Activated naive CD4-positive, alpha-beta T cell (primary cell): ENCODE data around the gene ARL2.
A peak's percentile ranks its signal among the peaks of the same experiment; 100 is the strongest.
"Not testable (repeated sequence)": the region's sequence is repeated elsewhere in the genome, so short reads cannot be mapped to it uniquely, and the experiment has no call there.

Experiments used
- DNase-seq, 4 experiments: peaks; one replicate each; lab custom pipeline; 2025; lab: John Stamatoyannopoulos, UW

The ARL2 gene

GRCh38 chr11:65013888-65014725 lies at the start of gene ARL2:
Gene ARL2, plus strand, starts transcription at chr11:65014160. Its CDS starts 48 bp downstream, at chr11:65014208.
- peak; percentile 56 to 79 (median 66) for DNase-seq

DNA sequence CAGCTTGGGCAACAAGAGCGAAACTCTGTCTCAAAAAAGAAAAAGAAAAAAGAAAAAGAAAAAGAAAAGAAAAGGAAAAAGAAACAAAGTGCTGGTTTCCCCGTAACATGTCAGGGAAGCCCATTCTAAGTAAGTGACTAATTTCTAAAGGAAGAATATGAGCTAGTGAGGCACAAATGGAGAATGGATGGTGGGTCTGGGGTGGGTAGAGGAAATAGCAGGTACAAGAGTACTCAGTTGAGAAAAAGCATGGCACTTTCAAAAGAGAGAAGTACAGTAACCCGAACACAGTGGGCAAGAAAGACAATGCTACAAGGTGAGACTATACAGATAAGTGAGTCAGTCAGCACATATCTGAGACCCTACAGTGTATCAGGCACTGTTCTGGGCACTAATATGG lies 46.6 kb upstream of the ARL2 start:
- DNase-seq = no peak

DNA sequence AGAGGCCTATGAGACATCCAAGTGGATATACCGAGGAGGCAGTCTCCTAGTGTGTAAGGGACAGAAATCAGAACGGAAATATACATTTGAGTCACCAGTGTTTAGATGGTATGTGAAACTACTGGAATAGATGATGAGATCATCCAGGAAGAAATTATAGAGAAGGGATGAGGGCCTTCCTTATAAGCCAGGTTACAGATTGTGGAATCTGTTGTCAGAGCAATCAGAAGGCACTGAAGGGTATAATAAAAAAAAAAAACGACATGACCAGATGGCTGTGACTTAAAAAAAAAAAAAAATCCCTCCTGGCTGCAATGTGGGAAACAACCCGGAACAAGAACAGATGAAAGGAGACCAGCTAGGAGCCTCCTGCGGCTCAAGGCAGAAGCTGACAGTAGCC lies 44.8 kb upstream of the ARL2 start:
- no peak for DNase-seq

- no peak for DNase-seq
These were observed 43.2 kb upstream of the ARL2 start for GRCh38 chr11:64970731-64971151.

DNA sequence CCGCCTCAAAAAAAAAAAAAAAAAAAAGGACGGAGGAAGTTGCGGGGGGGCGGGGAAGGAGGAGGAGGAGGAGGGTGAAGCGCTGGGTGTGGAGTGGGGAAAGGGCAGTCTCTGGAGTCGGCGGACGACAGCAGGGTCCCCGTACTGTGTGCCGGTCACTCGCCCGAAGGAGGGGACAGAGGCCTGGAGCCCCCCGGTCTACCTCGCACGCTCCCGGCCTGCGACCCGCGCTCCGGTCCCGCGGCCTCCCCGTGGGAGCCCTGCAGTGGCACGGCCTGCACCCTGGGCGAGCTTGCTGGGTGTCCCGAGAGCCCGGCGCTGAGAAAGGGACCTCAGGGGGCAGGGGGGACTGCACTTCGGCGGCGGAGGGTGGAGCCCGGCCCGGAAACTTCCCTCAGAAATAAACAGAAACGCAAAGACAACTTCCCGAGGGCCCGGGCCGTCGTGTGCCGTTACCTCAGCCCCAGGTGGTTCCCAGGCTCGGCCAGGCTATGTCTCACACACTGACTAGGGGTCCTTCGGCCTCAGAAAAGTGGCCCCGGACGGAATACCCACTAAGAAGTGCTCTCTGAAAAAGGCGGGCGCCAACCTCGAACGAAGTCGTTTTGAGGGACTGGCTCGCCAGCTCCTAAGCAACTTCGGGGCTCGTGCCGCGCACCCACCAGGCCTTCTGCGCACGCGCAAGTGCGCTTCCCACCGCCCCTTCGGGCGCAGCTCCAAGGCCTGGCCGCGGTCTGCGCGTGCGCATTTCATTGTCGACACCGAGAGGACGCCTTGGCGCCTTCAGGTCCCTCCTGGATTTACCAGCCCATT lies 42.3 kb upstream of the ARL2 start, which contains the start of gene MAJIN:
Gene MAJIN (minus strand): TSS at position 688 of the 813 bp plus-strand sequence. CDS start 12,703 bp downstream, outside the sequence.
- DNase-seq = peak; percentile 60 to 91 (median 86)

DNA sequence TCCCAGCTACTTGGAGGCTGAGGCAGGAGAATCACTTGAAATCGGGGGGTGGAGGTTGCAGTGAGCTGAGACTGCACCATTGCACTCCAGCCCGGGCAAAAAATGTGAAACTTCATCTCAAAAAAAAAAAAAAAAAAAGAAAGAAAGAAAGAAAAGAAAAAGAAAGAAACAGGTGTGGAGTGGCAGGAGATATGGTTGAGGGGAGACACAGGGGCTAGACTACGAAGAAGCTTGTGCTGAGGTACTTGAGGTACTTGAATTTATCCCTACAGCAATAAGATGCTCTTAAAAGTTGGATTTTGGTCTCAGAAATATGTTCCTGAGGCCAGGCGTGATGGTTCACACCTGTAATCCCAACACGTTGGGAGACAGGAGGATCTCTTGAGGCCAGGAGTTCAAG lies 39.8 kb upstream of the ARL2 start:
- DNase-seq = no peak

DNA sequence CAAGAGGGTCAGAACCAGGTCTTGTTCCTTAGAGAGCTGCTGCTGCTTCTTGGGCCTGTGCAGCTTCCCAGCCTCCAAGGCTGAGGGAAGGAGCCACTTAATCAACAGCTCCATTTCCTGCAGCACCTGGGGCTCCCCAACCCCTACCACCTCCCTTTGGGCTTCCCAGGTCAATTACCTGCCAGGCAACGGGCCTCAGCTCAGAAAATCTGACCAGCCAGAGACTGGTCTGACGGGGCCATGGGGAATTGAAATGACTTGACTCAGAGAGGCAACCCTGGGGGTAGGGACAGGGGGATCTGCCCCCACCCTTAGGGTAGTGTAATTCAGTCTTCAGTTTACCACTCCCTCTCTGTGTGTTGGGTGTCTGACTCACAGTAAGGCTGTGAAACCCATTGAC lies 37.3 kb upstream of the ARL2 start:
- DNase-seq = no peak

DNA sequence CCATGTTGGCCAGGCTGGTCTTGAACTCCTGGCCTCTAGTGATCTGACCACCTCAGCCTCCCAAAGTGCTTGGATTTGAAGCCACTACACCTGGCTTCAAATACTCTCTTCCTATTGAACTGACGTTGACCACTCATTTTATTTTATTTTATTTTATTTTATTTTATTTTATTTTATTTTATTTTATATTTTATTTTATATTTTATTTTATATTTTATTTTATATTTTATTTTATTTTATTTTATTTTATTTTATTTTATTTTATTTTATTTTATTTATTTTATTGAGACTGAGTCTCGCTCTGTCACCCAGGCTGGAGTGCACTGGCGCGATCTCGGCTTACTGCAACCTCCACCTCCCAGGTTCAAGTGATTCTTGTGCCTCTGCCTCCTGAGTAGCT lies 30.6 kb upstream of the ARL2 start:
- DNase-seq = not testable (repeated sequence)

DNA sequence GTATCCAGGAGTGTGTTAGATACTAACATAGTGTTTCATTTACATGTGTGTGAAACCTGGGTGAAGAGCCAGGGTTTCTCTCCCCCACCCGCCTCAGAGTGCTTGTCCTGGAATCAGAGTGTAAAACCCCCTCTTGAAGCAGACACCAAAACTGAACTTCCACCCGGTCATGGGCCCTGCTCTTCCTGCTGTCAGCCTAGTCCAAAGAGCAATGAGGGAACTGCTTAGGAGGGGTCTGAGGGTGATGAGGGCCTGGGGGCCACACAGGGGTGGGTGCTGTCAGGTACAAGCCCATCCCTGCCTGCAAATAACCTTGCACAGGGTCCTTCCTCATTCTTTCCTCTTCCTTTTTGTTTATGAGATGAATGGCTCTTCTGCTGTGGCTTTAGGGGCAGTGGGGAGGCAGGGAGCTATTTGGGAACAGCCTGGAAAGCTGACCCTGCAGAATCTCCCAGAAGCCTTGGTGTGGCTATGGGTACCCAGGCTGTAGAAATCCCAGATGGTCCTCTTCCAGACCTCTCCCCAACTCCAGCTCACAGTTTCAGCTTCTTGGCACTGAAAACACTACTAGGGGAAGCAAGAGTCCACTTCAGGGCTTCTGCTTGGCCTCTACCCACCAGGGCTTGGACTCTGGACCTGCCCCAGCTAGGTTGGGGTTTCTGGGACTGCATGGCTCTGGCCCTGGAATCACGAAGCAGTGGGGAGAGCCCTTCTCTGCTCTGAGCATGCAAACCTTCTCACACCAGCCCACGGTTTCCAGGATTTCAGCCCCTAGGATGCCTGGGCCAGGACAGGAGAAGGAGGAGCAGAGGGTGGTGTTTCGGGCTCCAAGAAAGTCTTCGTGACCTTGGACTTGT lies 25.7 kb upstream of the ARL2 start:
- no peak for DNase-seq

DNA sequence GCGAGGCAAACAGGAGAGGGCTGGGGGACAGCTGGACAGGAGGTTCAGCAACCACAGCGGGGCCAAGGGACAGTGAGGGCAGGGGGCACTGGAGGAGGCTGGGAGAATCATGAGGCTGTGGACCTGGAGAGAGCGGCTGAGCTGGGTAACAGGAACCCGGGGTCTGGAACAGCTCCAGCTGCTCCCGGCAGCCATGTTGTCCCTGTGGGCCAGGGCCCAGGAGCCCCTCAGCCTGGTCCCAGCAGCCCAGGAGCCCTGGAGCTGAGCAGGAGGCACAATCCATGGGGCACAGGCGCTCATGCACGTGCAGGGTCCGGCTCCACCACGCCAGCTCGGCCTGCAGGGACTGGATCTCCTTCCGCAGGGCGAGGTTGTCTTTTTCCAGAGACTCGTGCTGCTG lies 24.5 kb upstream of the ARL2 start:
- DNase-seq = no peak

GRCh38 chr11:64990222-64990923 lies 23.6 kb upstream of the ARL2 start:
- no peak for DNase-seq

GRCh38 chr11:64994318-64994717 lies 19.6 kb upstream of the ARL2 start:
- no peak for DNase-seq

DNA sequence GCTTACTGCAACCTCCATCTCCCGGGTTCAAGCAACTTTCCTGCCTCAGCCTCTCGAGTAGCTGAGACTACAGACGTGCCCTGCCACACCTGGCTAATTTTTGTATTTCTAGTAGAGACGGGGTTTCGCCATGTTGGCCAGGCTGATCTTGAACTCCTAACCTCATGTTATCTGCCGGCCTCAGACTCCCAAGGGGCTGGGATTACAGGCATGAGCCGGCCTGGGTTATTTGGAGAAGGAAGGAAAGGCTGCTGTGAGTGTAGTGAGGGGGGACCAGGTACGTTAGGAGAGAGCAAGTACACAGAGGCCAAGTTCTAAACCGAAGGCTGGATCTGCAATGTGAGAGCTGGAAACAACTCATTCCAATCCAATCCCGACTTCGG lies 17.6 kb upstream of the ARL2 start:
- no peak for DNase-seq

GRCh38 chr11:64996710-64997380 lies 17.1 kb upstream of the ARL2 start, which contains the start of gene BATF2:
Gene BATF2, minus strand, starts transcription at chr11:64996971. Its CDS starts 57 bp downstream, at chr11:64996914.
- no peak for DNase-seq

DNA sequence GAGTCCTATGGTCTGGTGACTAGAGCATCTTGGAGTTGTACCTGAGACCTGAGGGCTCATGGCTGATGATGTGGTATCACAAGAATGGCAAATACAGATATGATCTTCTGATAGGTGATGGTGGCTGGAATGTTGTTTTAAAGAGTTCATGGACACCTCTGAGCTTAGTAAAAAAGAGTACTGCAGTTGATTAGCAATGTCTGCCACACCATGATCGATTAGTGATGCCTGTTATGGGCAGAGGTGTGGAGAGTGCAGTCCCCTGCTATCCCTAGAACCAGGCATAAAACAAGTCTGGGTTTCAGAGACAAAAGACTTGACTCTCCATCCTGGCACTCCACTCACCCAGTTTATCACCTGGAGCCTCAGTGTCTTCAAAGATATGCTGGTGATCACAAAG lies 15.8 kb upstream of the ARL2 start:
- DNase-seq = no peak

DNA sequence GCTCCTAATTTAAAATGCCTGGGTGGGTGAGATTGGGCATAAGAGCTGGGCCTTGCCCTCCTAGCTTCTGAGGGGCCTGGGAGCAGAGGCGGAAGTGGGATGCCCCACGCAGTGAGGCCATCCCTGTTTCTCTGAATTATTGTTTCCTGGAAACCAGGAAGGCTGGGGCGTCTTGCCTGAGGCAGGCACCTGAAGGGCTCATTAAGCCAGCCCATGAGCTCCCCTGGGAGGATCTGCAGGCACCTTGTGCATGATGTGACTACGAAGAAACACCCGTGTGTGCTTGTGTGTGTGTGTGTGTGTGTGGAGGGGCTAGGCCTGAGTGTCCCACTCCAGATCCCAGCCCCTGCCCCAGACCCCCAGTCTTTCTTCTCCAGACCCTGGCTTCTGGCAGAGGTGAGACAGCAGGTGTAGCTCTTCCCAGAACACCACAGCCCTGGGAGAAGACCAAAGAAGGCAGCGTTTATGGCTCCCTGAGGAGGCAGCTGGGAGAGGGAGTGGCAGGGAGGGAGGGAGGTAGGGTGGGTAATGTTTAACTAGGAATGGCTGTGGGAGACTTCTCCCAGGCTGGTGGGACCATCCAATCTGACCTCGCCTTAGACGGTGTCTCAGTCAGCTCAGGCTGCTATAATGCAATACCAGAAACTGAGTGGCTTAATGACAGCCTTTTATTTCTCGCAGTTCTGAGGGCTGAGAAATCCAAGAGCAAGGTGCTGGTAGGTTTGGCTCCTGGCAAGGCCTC lies 15.1 kb upstream of the ARL2 start:
- no peak for DNase-seq

GRCh38 chr11:64999478-64999877 lies 14.5 kb upstream of the ARL2 start:
- no peak for DNase-seq

- no peak for DNase-seq
These were observed 11.3 kb upstream of the ARL2 start for GRCh38 chr11:65002706-65003105.

GRCh38 chr11:65003282-65003681 lies 10.7 kb upstream of the ARL2 start:
- DNase-seq = no peak

DNA sequence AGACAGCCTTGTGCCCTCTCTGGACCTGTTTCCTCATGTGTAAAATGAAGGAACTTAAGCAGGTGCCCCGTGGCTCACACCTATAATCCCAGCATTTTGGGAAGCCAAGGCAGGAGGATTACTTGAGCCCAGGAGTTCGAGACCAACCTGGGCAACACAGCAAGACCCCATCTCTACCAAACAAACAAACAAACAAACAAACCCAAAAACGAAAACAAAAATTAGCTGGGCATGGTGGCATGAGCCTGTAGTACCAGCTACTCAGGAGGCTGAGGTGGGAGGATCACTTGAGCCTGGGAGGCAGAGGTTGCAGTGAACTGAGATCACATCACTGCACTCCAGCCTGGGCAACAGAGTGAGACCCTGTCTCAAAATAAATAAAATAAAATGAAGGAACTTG lies 10.0 kb upstream of the ARL2 start:
- not testable (repeated sequence) for DNase-seq
